ENCODE data around the gene ARHGEF39. TPM values are rescaled to one million over a fixed set of nuclear protein-coding genes. Genes with fewer than 3 reads are reported as not detected.

ARHGEF39 gene
- total and polyA plus RNA-seq, 7 experiments from 2014 or later = 0.11 to 10.4 (median 0.44) TPM; not detected in 2

GRCh38 chr9:35658137-35658967 is 6.6 kb downstream of the ARHGEF39 start, which contains the start of gene CCDC107:
Gene CCDC107, plus strand, starts transcription at chr9:35658292. Its CDS starts 88 bp downstream, at chr9:35658380.
- peak within 1 kb of the TSS; percentile 78 to 95 (median 90) for H3K4me3 Mint-ChIP-seq
- peaks cover 0 to 6% (median 0%) of the 10 kb centered on the region in 5 donors for H3K27me3 Mint-ChIP-seq
- H3K36me3 Mint-ChIP-seq = peaks cover 0 to 25% (median 16%) of the 10 kb centered on the region in 5 donors
- DNase-seq (peak; percentile 80 to 94 (median 87)), ATAC-seq (peak; percentile 86)
- POLR2A ChIA-PET = interaction anchor here (0.6 to 11.8 kb wide), 24 partner anchors 11 to 1023 kb away, joined by 3 to 264 read pairs (median 4); partner anchors contain the start of genes CD72, CREB3, GBA2 and RGP1
- peak within 1 kb of the TSS; percentile 97 to 100 (median 100) for H3K27ac Mint-ChIP-seq
- CTCF ChIA-PET = interaction anchor here (0.5 to 10.2 kb wide), 25 partner anchors 11 to 283 kb away, joined by 3 to 107 read pairs (median 4); partner anchors contain the start of genes CD72, CREB3, GBA2 and RGP1
- H3K9me3 Mint-ChIP-seq = peaks cover 0 to 13% (median 0%) of the 10 kb centered on the region in 11 donors
- intact Hi-C loops (cut with micrococcal nuclease) = loop anchor here (1.0 to 5.0 kb wide), 13 partner anchors 12 to 546 kb away; partner anchors contain the start of genes CREB3 (in 1 of the 2), GBA2 (in 1 of the 2), HINT2 (in 1 of the 2) and RGP1 (in 1 of the 2)
- Histone ChIP-seq H3K27me3 (ENCODE audit: control insufficient read depth in 2 of 2, insufficient read depth in 2 of 2, low read length in 2 of 2) (no peaks in the 10 kb centered on the region), H3K4me1 (ENCODE audit: control insufficient read depth in 2 of 2, insufficient read depth in 2 of 2, low read length in 2 of 2) (peaks cover 39 to 49% of the 10 kb centered on the region in 2 donors), H3K36me3 (ENCODE audit: control insufficient read depth in 2 of 3, insufficient read depth in 3 of 3, low read length in 3 of 3) (peaks cover 0 to 12% (median 9%) of the 10 kb centered on the region in 3 experiments), H3K9me3 (ENCODE audit: control insufficient read depth in 2 of 3, low read length in 3 of 3) (no peaks in the 10 kb centered on the region), H3K27ac (ENCODE audit: low read depth, low read length) (peak within 1 kb of the TSS; percentile 99), H3K4me3 (ENCODE audit: low read length) (peak within 1 kb of the TSS; percentile 94)
- H3K4me1 Mint-ChIP-seq = peaks cover 49 to 86% (median 76%) of the 10 kb centered on the region in 7 donors

GRCh38 chr9:35657546-35658136 is 7.4 kb downstream of the ARHGEF39 start, which contains the start of gene RMRP:
Gene RMRP, minus strand, starts transcription at chr9:35658019.
- Histone ChIP-seq H3K9me3 (ENCODE audit: control insufficient read depth in 2 of 3, low read length in 3 of 3) (no peaks in the 10 kb centered on the region), H3K27ac (ENCODE audit: low read depth, low read length) (peak within 1 kb of the TSS; percentile 99), H3K4me1 (ENCODE audit: control insufficient read depth in 2 of 2, insufficient read depth in 2 of 2, low read length in 2 of 2) (peaks cover 35 to 48% of the 10 kb centered on the region in 2 donors), H3K4me3 (ENCODE audit: low read length) (peak within 1 kb of the TSS; percentile 94), H3K36me3 (ENCODE audit: control insufficient read depth in 2 of 3, insufficient read depth in 3 of 3, low read length in 3 of 3) (peaks cover 0 to 12% (median 9%) of the 10 kb centered on the region in 3 experiments), H3K27me3 (ENCODE audit: control insufficient read depth in 2 of 2, insufficient read depth in 2 of 2, low read length in 2 of 2) (no peaks in the 10 kb centered on the region)
- peaks cover 42 to 78% (median 69%) of the 10 kb centered on the region in 7 donors for H3K4me1 Mint-ChIP-seq
- peak within 1 kb of the TSS; percentile 97 to 100 (median 100) for H3K27ac Mint-ChIP-seq
- DNase-seq (peak; percentile 67 to 93 (median 91)), ATAC-seq (peak; percentile 87)
- CTCF ChIA-PET = interaction anchor here (0.5 to 10.2 kb wide), 24 partner anchors 10 to 283 kb away, joined by 3 to 107 read pairs (median 4); partner anchors contain the start of genes CD72, CREB3, GBA2 and RGP1
- H3K27me3 Mint-ChIP-seq = peaks cover 0 to 6% (median 0%) of the 10 kb centered on the region in 5 donors
- intact Hi-C loops (cut with micrococcal nuclease) = loop anchor here (1.0 to 5.0 kb wide), 14 partner anchors 8 to 545 kb away; partner anchors contain the start of genes CREB3 (in 2 of the 2), HINT2 (in 2 of the 2), TLN1 (in 2 of the 2) and ARHGEF39 (in 1 of the 2)
- POLR2A ChIA-PET = interaction anchor here (0.6 to 11.8 kb wide), 24 partner anchors 10 to 1022 kb away, joined by 3 to 264 read pairs (median 4); partner anchors contain the start of genes CD72, CREB3, GBA2 and RGP1
- H3K36me3 Mint-ChIP-seq = peaks cover 0 to 25% (median 16%) of the 10 kb centered on the region in 5 donors
- peak within 1 kb of the TSS; percentile 78 to 95 (median 90) for H3K4me3 Mint-ChIP-seq
- peaks cover 0 to 13% (median 0%) of the 10 kb centered on the region in 11 donors for H3K9me3 Mint-ChIP-seq

GRCh38 chr9:35656831-35657545 is 8.0 kb downstream of the ARHGEF39 start:
- peak overlapping the region; percentile 78 to 95 (median 90) for H3K4me3 Mint-ChIP-seq
- peaks cover 0 to 6% (median 0%) of the 10 kb centered on the region in 5 donors for H3K27me3 Mint-ChIP-seq
- Histone ChIP-seq H3K36me3 (ENCODE audit: control insufficient read depth in 2 of 3, insufficient read depth in 3 of 3, low read length in 3 of 3) (peaks cover 0 to 12% (median 9%) of the 10 kb centered on the region in 3 experiments), H3K4me3 (ENCODE audit: low read length) (peak overlapping the region; percentile 94), H3K4me1 (ENCODE audit: control insufficient read depth in 2 of 2, insufficient read depth in 2 of 2, low read length in 2 of 2) (peaks cover 33 to 45% of the 10 kb centered on the region in 2 donors), H3K27me3 (ENCODE audit: control insufficient read depth in 2 of 2, insufficient read depth in 2 of 2, low read length in 2 of 2) (no peaks in the 10 kb centered on the region), H3K27ac (ENCODE audit: low read depth, low read length) (peak overlapping the region; percentile 99), H3K9me3 (ENCODE audit: control insufficient read depth in 2 of 3, low read length in 3 of 3) (no peaks in the 10 kb centered on the region)
- DNase-seq (peak in 3 of 9 donors; percentile 10 to 31 (median 14)), ATAC-seq (no peak)
- POLR2A ChIA-PET = interaction anchor here (0.6 to 11.8 kb wide), 21 partner anchors 9 to 168 kb away, joined by 3 to 264 read pairs (median 4); partner anchors contain the start of genes CD72, CREB3, GBA2 and RGP1
- H3K36me3 Mint-ChIP-seq = peaks cover 0 to 23% (median 16%) of the 10 kb centered on the region in 5 donors
- peak overlapping the region; percentile 97 to 100 (median 100) for H3K27ac Mint-ChIP-seq
- H3K9me3 Mint-ChIP-seq = peaks cover 0 to 13% (median 0%) of the 10 kb centered on the region in 11 donors
- CTCF ChIA-PET = interaction anchor here (0.5 to 10.2 kb wide), 15 partner anchors 10 to 736 kb away, joined by 3 to 107 read pairs (median 3); partner anchors contain the start of genes CD72, CREB3, GBA2 and RGP1
- intact Hi-C loops (cut with micrococcal nuclease) = loop anchor here in 1 of 2 donors (1.0 to 5.0 kb wide), 5 partner anchors 8 to 545 kb away; partner anchors contain the start of genes ARHGEF39, CREB3, HINT2 and TLN1
- H3K4me1 Mint-ChIP-seq = peaks cover 37 to 73% (median 65%) of the 10 kb centered on the region in 7 donors

- peaks cover 34 to 46% of the 10 kb centered on the region in 2 donors for H3K4me1 ChIP-seq (ENCODE audit: control insufficient read depth in 2 of 2, insufficient read depth in 2 of 2, low read length in 2 of 2)
- peaks cover 0 to 12% (median 9%) of the 10 kb centered on the region in 3 experiments for H3K36me3 ChIP-seq (ENCODE audit: control insufficient read depth in 2 of 3, insufficient read depth in 3 of 3, low read length in 3 of 3)
- ATAC-seq (no peak), DNase-seq (no peak)
- CTCF ChIA-PET = interaction anchor here (0.5 to 10.2 kb wide), 8 partner anchors 9 to 737 kb away, joined by 3 to 107 read pairs (median 17); partner anchors contain the start of genes CD72, SIT1 and TPM2
- peaks cover 0 to 19% (median 16%) of the 10 kb centered on the region in 5 donors for H3K36me3 Mint-ChIP-seq
- H3K4me3 Mint-ChIP-seq = peak overlapping the region in 9 of 10 donors; percentile 15 to 95 (median 90)
- H3K9me3 Mint-ChIP-seq = peaks cover 0 to 13% (median 0%) of the 10 kb centered on the region in 11 donors
- no peaks in the 10 kb centered on the region for H3K9me3 ChIP-seq (ENCODE audit: control insufficient read depth in 2 of 3, low read length in 3 of 3)
- peaks cover 34 to 73% (median 65%) of the 10 kb centered on the region in 7 donors for H3K4me1 Mint-ChIP-seq
- H3K27ac Mint-ChIP-seq = peak overlapping the region; percentile 97 to 100 (median 100)
- POLR2A ChIA-PET = interaction anchor here (0.7 to 11.8 kb wide), 10 partner anchors 9 to 156 kb away, joined by 3 to 264 read pairs (median 4); partner anchors contain the start of genes CD72, CREB3, SIT1 and SPAG8
- no peak overlapping the region for H3K4me3 ChIP-seq (ENCODE audit: low read length)
- intact Hi-C loops (cut with micrococcal nuclease) = loop anchor here in 1 of 2 donors (5.0 kb wide), 1 partner anchor 544 kb away; no protein-coding TSS in a partner anchor
- peaks cover 0 to 6% (median 0%) of the 10 kb centered on the region in 5 donors for H3K27me3 Mint-ChIP-seq
- H3K27ac ChIP-seq (ENCODE audit: low read depth, low read length) = peak overlapping the region; percentile 99
- H3K27me3 ChIP-seq (ENCODE audit: control insufficient read depth in 2 of 2, insufficient read depth in 2 of 2, low read length in 2 of 2) = no peaks in the 10 kb centered on the region
These were observed 8.6 kb downstream of the ARHGEF39 start for GRCh38 chr9:35656348-35656747.

GRCh38 chr9:35653611-35654010 is 11.4 kb downstream of the ARHGEF39 start:
- CTCF ChIA-PET = interaction anchor here (0.7 to 1.9 kb wide), 2 partner anchors 11 to 123 kb away, joined by 3 to 6 read pairs; no protein-coding TSS in a partner anchor
- Histone ChIP-seq H3K36me3 (ENCODE audit: control insufficient read depth in 2 of 3, insufficient read depth in 3 of 3, low read length in 3 of 3) (peaks cover 0 to 4% (median 0%) of the 10 kb centered on the region in 3 experiments), H3K27ac (ENCODE audit: low read depth, low read length) (no peak overlapping the region), H3K9me3 (ENCODE audit: control insufficient read depth in 2 of 3, low read length in 3 of 3) (no peaks in the 10 kb centered on the region), H3K4me3 (ENCODE audit: low read length) (no peak overlapping the region), H3K4me1 (ENCODE audit: control insufficient read depth in 2 of 2, insufficient read depth in 2 of 2, low read length in 2 of 2) (peaks cover 21 to 42% of the 10 kb centered on the region in 2 donors), H3K27me3 (ENCODE audit: control insufficient read depth in 2 of 2, insufficient read depth in 2 of 2, low read length in 2 of 2) (no peaks in the 10 kb centered on the region)
- peaks cover 0 to 6% (median 0%) of the 10 kb centered on the region in 5 donors for H3K27me3 Mint-ChIP-seq
- POLR2A ChIA-PET = no interaction called here
- peaks cover 0 to 13% (median under 1%) of the 10 kb centered on the region in 5 donors for H3K36me3 Mint-ChIP-seq
- peaks cover 0 to 13% (median 0%) of the 10 kb centered on the region in 11 donors for H3K9me3 Mint-ChIP-seq
- H3K27ac Mint-ChIP-seq = peak overlapping the region in 6 of 9 donors; percentile 22 to 86 (median 54)
- intact Hi-C loops (cut with micrococcal nuclease) = loop anchor here in 1 of 2 donors (5.0 kb wide), 1 partner anchor 749 kb away; the partner anchor contains the start of gene RNF38
- peaks cover 25 to 62% (median 55%) of the 10 kb centered on the region in 7 donors for H3K4me1 Mint-ChIP-seq
- H3K4me3 Mint-ChIP-seq = peak overlapping the region in 1 of 10 donors; percentile 51
- DNase-seq = no peak
- ATAC-seq = no peak

Data from naive thymus-derived CD4-positive, alpha-beta T cell (primary cell).